Liver (tissue), 9 donors: ENCODE measurements around the gene MFNG. TPM values are rescaled to one million over a fixed set of nuclear protein-coding genes. Genes with fewer than 3 reads are reported as not detected.
A peak's percentile ranks its signal among the peaks of the same experiment; 100 is the strongest.

Experiments
- DNase-seq: peaks from one replicate; pipeline ENCODE4 v3.0.0-alpha.2; 2017; ENCODE audit warnings: low spot score
- H3K27ac ChIP-seq, 2 donors: one replicate each; pipeline ENCODE4 v1.7.0; 2013; ENCODE audit warnings: inconsistent platforms in 2 of 2, low read length in 2 of 2, control low read depth in 1 of 2, low read depth in 1 of 2, mild to moderate bottlenecking in 1 of 2
- H3K27me3 ChIP-seq, 4 donors: one replicate each; pipeline versions ENCODE4 v1.6.1 to v1.7.0; 2013; ENCODE audit warnings: low read length in 3 of 4, inconsistent platforms in 1 of 4, mild to moderate bottlenecking in 1 of 4, moderate library complexity in 1 of 4; ENCODE audit not compliant: control insufficient read depth in 4 of 4, insufficient read depth in 4 of 4
- H3K36me3 ChIP-seq, 4 donors: one replicate each; pipeline versions ENCODE4 v1.6.1 to v1.7.0; 2013; ENCODE audit warnings: low read length in 3 of 4, mild to moderate bottlenecking in 3 of 4, low read depth in 1 of 4, moderate library complexity in 1 of 4; ENCODE audit not compliant: control insufficient read depth in 4 of 4, insufficient read depth in 3 of 4
- H3K4me1 ChIP-seq, 4 donors: one replicate each; pipeline versions ENCODE4 v1.6.1 to v1.7.0; 2013; ENCODE audit warnings: low read length in 3 of 4, mild to moderate bottlenecking in 3 of 4, moderate library complexity in 1 of 4; ENCODE audit not compliant: control insufficient read depth in 4 of 4, insufficient read depth in 4 of 4
- H3K4me3 ChIP-seq, 3 donors: one replicate each; pipeline versions ENCODE4 v1.6.1 to v1.7.0; 2013; ENCODE audit warnings: low read length in 3 of 3, control low read depth in 1 of 3, low read depth in 1 of 3, mild to moderate bottlenecking in 1 of 3
- H3K9ac ChIP-seq, 2 donors: one replicate each; pipeline ENCODE4 v1.7.0; 2013; ENCODE audit warnings: low read length in 2 of 2, mild to moderate bottlenecking in 2 of 2, moderate library complexity in 2 of 2, control low read depth in 1 of 2, low read depth in 1 of 2
- H3K9me3 ChIP-seq, 4 donors: one replicate each; pipeline versions ENCODE4 v1.6.1 to v1.7.0; 2013; ENCODE audit warnings: low read length in 3 of 4; ENCODE audit not compliant: control insufficient read depth in 4 of 4
- ATF3 ChIP-seq: IDR thresholded peaks from 2 replicates; pipeline ENCODE4 v1.6.1; 2016; ENCODE audit warnings: antibody characterized with exemption
- CTCF ChIP-seq: fragments of 150-350 bp; IDR thresholded peaks from 2 replicates; pipeline ENCODE4 v1.5.1; 2017; ENCODE audit warnings: improper control_type of control experiment, low read depth, low read length; ENCODE audit not compliant: missing input control
- FOXA1 ChIP-seq: IDR thresholded peaks from 2 replicates; pipeline ENCODE4 v1.6.1; 2016; ENCODE audit warnings: antibody characterized with exemption
- FOXA2 ChIP-seq: IDR thresholded peaks from 2 replicates; pipeline ENCODE4 v1.6.1; 2016; ENCODE audit warnings: antibody characterized with exemption
- GABPA ChIP-seq, 2 donors: IDR thresholded peaks in 1 of 2; conservative IDR thresholded peaks in 1 of 2; 2 replicates each; pipeline ENCODE4 v1.6.1; 2016; ENCODE audit warnings: antibody characterized with exemption in 2 of 2, mild to moderate bottlenecking in 1 of 2, moderate library complexity in 1 of 2
- HNF4A ChIP-seq, 2 donors: conservative IDR thresholded peaks; 2 replicates each; pipeline ENCODE4 v1.6.1; 2016; ENCODE audit warnings: antibody characterized with exemption in 2 of 2, mild to moderate bottlenecking in 2 of 2
- HNF4G ChIP-seq: IDR thresholded peaks from 2 replicates; pipeline ENCODE4 v1.6.1; 2016; ENCODE audit warnings: antibody characterized with exemption
- JUND ChIP-seq, 2 donors: IDR thresholded peaks; 2 replicates each; pipeline ENCODE4 v1.6.1; 2016; ENCODE audit warnings: antibody characterized with exemption in 2 of 2
- MAX ChIP-seq: IDR thresholded peaks from 2 replicates; pipeline ENCODE4 v1.6.1; 2016; ENCODE audit warnings: antibody characterized with exemption
- NR2F2 ChIP-seq: IDR thresholded peaks from 2 replicates; pipeline ENCODE4 v1.6.1; 2016; ENCODE audit warnings: antibody characterized with exemption
- RAD21 ChIP-seq, 2 donors: IDR thresholded peaks; 2 replicates each; pipeline ENCODE4 v1.6.1; 2016; ENCODE audit warnings: antibody characterized with exemption in 2 of 2, mild to moderate bottlenecking in 2 of 2
- REST ChIP-seq: IDR thresholded peaks from 2 replicates; pipeline ENCODE4 v1.6.1; 2016; ENCODE audit warnings: antibody characterized with exemption, mild to moderate bottlenecking
- RXRA ChIP-seq, 2 donors: IDR thresholded peaks; 2 replicates each; pipeline ENCODE4 v1.6.1; 2017 to 2018; ENCODE audit warnings: antibody characterized with exemption in 2 of 2, mild to moderate bottlenecking in 1 of 2
- SP1 ChIP-seq: IDR thresholded peaks from 2 replicates; pipeline ENCODE4 v1.6.1; 2018; ENCODE audit warnings: antibody characterized with exemption, mild to moderate bottlenecking
- YY1 ChIP-seq: IDR thresholded peaks from 2 replicates; pipeline ENCODE4 v1.6.1; 2016; ENCODE audit warnings: antibody characterized with exemption, mild to moderate bottlenecking
- ZBTB33 ChIP-seq: IDR thresholded peaks from 2 replicates; pipeline ENCODE4 v1.6.1; 2016; ENCODE audit warnings: antibody characterized with exemption
- WGBS: extraction: QIAGEN DNeasy Blood & Tissue Kit; methylation state at CpG from one replicate; pipeline ENCODE4 v1.1.7; 2013; 5-methylcytosine and 5-hydroxymethylcytosine counted together
- polyA plus RNA-seq, 2 donors: library from polyadenylated mRNA; stranded (reverse) in 1 of 2; unstranded in 1 of 2; fragments of 200-250 nt in 1 of 2; fragments of >200 nt in 1 of 2; fragmentation: Nextera tagmentation in 1 of 2; extraction: Ambion mirVana in 1 of 2; gene quantifications; one replicate each; pipeline versions ENCODE4 v1.2.1 to v1.2.3, GENCODE V29; 2013 to 2015
- total RNA-seq, 2 donors: library from RNA; depleted of rRNA; stranded (reverse); fragments of >200 nt; gene quantifications; one replicate each; pipeline ENCODE4 v1.2.3, GENCODE V29; 2014
- donor health status: healthy.
- donor health status: healthy.
- donor health status: healthy.
- donor health status: healthy.
- donor health status: healthy.

Gene MFNG
- total and polyA plus RNA-seq, 4 donors = 5.0 to 10.7 (median 7.4) TPM

- TF ChIP-seq YY1 (no peak), FOXA1 (no peak), ATF3 (no peak), GABPA (IDR thresholded peaks at IDR 0.05 in 1 of 2, conservative IDR thresholded peaks at IDR 0.05 in 1 of 2) (no peak), ZBTB33 (no peak), SP1 (no peak), RXRA (IDR thresholded peaks at IDR 0.05) (no peak), NR2F2 (no peak), HNF4A (conservative IDR thresholded peaks at IDR 0.05) (no peak), HNF4G (no peak), FOXA2 (no peak), REST (no peak), RAD21 (IDR thresholded peaks at IDR 0.05) (no peak)
- no peak for DNase-seq
- H3K4me1 ChIP-seq = peaks cover 2 to 7% (median 4%) of the 10 kb centered on the region in 4 donors
- no peaks in the 10 kb centered on the region for H3K9me3 ChIP-seq
- no peak overlapping the region for H3K27ac ChIP-seq
- H3K4me3 ChIP-seq = no peak overlapping the region
- H3K27me3 ChIP-seq = no peaks in the 10 kb centered on the region
- no peak overlapping the region for H3K9ac ChIP-seq
- WGBS = 97% methylated on average over 10 of the region's 10 CpGs
- H3K36me3 ChIP-seq = peaks cover 0 to 12% (median 5%) of the 10 kb centered on the region in 4 donors
These were observed 3.8 kb upstream of the MFNG start for GRCh38 chr22:37489983-37490382.

GRCh38 chr22:37488337-37489135 lies 2.4 kb upstream of the MFNG start:
- no peak overlapping the region for H3K4me3 ChIP-seq
- no peaks in the 10 kb centered on the region for H3K27me3 ChIP-seq
- no peak overlapping the region for H3K27ac ChIP-seq
- H3K36me3 ChIP-seq = peaks cover 0 to 12% (median 5%) of the 10 kb centered on the region in 4 donors
- TF ChIP-seq REST (no peak), JUND (IDR thresholded peaks at IDR 0.05) (no peak), FOXA1 (no peak), NR2F2 (no peak), GABPA (IDR thresholded peaks at IDR 0.05 in 1 of 2, conservative IDR thresholded peaks at IDR 0.05 in 1 of 2) (no peak), MAX (no peak), ZBTB33 (no peak), CTCF (no peak), RXRA (IDR thresholded peaks at IDR 0.05) (no peak), RAD21 (IDR thresholded peaks at IDR 0.05) (no peak)
- H3K4me1 ChIP-seq = peaks cover 2 to 7% (median 4%) of the 10 kb centered on the region in 4 donors
- H3K9me3 ChIP-seq = no peaks in the 10 kb centered on the region
- 80% methylated on average over 15 of the region's 15 CpGs for WGBS
- no peak overlapping the region for H3K9ac ChIP-seq
- DNase-seq = peak; percentile 60
